Skeletal muscle satellite cell (primary cell): ENCODE data around the gene TRAF5.
"Not testable (repeated sequence)": the region's sequence is repeated elsewhere in the genome, so short reads cannot be mapped to it uniquely, and the experiment has no call there.

Experiments used
- H3K27me3 ChIP-seq: 2 replicates; pipeline ENCODE4 v1.7.0; 2013; ENCODE audit warnings: low read length; ENCODE audit not compliant: control insufficient read depth, insufficient read depth
- H3K36me3 ChIP-seq: 2 replicates; pipeline ENCODE4 v1.7.0; 2013; ENCODE audit warnings: mild to moderate bottlenecking, control low read depth, low read length; ENCODE audit not compliant: insufficient read depth
- H3K4me1 ChIP-seq: 2 replicates; pipeline ENCODE4 v1.7.0; 2013; ENCODE audit warnings: low read length; ENCODE audit not compliant: control insufficient read depth, insufficient read depth
- H3K4me2 ChIP-seq: 2 replicates; pipeline ENCODE4 v1.7.0; 2013; ENCODE audit warnings: mild to moderate bottlenecking, low read length
- H3K4me3 ChIP-seq: 2 replicates; pipeline ENCODE4 v1.7.0; 2013; ENCODE audit warnings: low read length
- H3K9ac ChIP-seq: 2 replicates; pipeline ENCODE4 v1.7.0; 2013; ENCODE audit warnings: mild to moderate bottlenecking, low read depth, low read length, moderate library complexity
- H3K9me3 ChIP-seq: replicated peaks from 2 replicates; pipeline ENCODE4 v1.7.0; 2013; ENCODE audit warnings: mild to moderate bottlenecking, control low read depth, low read length

TRAF5 gene

GRCh38 chr1:211416246-211416627, 89.6 kb downstream of the TRAF5 start:
- H3K9ac ChIP-seq: peak overlapping the region; percentile 69
- H3K4me2 ChIP-seq: peak overlapping the region; percentile 79
- not testable (repeated sequence) for H3K36me3 ChIP-seq, H3K27me3 ChIP-seq, H3K9me3 ChIP-seq
- H3K4me1 ChIP-seq: peaks cover 20% of the 10 kb centered on the region
- H3K4me3 ChIP-seq: peak overlapping the region; percentile 65

- Histone ChIP-seq H3K4me1 (peaks cover 20% of the 10 kb centered on the region), H3K4me2 (peak overlapping the region; percentile 79), H3K9ac (peak overlapping the region; percentile 69), H3K4me3 (peak overlapping the region; percentile 65)
- not testable (repeated sequence) for H3K36me3 ChIP-seq, H3K9me3 ChIP-seq, H3K27me3 ChIP-seq
Observed at GRCh38 chr1:211416628-211417323, 90.1 kb downstream of the TRAF5 start.

- Histone ChIP-seq H3K4me1 (peaks cover 20% of the 10 kb centered on the region), H3K4me3 (no peak overlapping the region), H3K4me2 (peak overlapping the region; percentile 7), H3K36me3 (no peaks in the 10 kb centered on the region), H3K9me3 (no peaks in the 10 kb centered on the region), H3K27me3 (no peaks in the 10 kb centered on the region), H3K9ac (no peak overlapping the region)
Observed at GRCh38 chr1:211420389-211420788, 93.8 kb downstream of the TRAF5 start.

- Histone ChIP-seq H3K27me3 (no peaks in the 10 kb centered on the region), H3K4me2 (no peak overlapping the region), H3K36me3 (no peaks in the 10 kb centered on the region), H3K9me3 (no peaks in the 10 kb centered on the region), H3K4me1 (peaks cover 20% of the 10 kb centered on the region), H3K4me3 (no peak overlapping the region), H3K9ac (no peak overlapping the region)
Observed at GRCh38 chr1:211420845-211421454, 94.3 kb downstream of the TRAF5 start.

GRCh38 chr1:211424018-211424417, 97.4 kb downstream of the TRAF5 start:
- no peak overlapping the region for H3K9ac ChIP-seq
- H3K27me3 ChIP-seq: no peaks in the 10 kb centered on the region
- H3K4me2 ChIP-seq: no peak overlapping the region
- H3K4me3 ChIP-seq: no peak overlapping the region
- H3K9me3 ChIP-seq: no peaks in the 10 kb centered on the region
- H3K36me3 ChIP-seq: no peaks in the 10 kb centered on the region
- peaks cover 11% of the 10 kb centered on the region for H3K4me1 ChIP-seq
